ENCODE data around the gene RNF175. TPM values are rescaled to one million over a fixed set of nuclear protein-coding genes. Genes with fewer than 3 reads are reported as not detected.
"Not testable (repeated sequence)": the region's sequence is repeated elsewhere in the genome, so short reads cannot be mapped to it uniquely, and the experiment has no call there.

RNF175 gene
- total RNA-seq, 1 donor from 2014 or later: not detected

DNA sequence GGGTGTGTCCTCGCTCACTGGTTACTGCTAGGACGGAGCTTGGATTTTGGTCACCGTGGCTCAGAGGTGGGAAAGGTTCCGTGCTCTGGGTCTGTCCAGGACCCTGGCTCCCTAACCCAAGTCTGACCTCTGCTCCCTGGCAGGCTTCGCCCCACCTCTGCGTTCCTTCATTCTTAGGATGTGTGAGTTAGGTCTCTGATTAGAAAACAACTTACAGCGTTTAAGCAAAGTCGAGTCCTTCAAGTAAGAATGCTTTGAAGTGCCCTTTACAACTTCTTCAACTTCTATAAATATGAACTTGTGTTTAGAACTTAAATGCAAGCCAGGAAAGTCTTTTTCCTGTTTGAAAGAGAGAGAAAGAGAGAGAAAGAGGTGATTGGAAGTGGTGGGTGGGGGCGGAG lies 74.9 kb downstream of the RNF175 start:
- intact Hi-C loops (cut with micrococcal nuclease): loop anchor here (1.0 to 2.0 kb wide), 2 partner anchors 34 to 66 kb away; no protein-coding TSS in a partner anchor

DNA sequence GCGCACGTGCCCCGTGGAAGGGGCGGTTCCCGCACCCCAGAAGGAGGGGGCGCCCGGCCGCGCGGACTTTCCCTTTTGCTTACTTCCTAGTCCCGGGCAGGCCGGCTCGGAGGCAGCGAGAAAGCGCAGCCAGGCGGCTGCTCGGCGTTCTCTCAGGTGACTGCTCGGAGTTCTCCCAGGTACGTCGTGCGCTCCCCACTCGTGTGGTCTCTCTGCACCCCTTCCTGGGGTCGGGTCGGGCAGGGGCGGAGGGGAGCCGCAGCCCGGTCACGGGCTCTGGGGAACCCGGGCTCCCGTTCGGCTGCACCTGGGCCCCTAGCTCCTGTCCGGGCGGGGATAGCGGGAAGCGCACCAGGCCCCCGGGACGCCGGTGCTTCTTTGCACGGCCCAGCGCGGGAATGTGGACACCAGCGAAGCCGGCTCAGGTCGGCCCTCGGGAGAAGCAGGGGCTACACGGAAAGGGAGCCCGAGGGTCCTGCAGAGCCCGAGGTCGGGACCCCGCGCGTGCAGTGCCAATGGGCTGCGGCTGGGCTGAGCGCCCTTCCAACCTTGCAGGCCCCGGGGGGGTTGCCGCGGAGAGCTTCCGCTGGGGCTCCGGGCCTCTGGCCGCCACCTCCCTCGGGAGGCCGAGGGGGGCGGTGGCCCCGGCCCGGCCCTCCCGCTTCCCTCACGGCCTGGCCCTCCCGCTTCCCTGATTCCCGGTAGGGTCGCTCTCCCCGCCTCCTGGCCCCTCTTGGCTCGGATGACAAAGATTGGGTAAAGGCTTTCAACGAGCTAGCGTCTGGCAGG lies 75.4 kb downstream of the RNF175 start, which contains the start of gene TLR2:
TLR2 (plus strand) TSS at position 99 of the 789 bp plus-strand sequence. CDS start 18,628 bp downstream, outside the sequence.
- intact Hi-C loops (cut with micrococcal nuclease): loop anchor here (1.0 to 2.0 kb wide), 2 partner anchors 33 to 66 kb away; no protein-coding TSS in a partner anchor

DNA sequence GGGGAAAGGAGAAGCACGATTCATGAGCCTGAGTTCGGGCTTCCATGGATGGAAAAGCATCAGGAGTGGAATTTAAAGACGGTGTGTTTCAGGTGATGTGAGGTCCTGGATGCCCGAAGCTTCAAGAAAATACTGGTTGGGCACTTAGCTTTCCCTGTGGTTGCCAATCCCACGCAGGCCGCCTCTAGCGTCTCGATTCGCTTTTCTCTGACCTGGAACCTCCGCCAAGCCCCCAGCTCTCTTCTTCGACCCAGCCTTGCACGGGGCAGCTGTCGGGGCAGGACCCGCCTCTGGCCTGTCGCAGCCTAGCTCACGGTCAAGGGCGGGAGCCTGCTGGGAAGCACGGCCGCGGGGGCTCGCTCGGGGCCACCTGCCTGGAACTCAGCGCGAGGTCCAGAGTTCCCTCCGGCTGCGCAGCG lies 76.1 kb downstream of the RNF175 start:
- intact Hi-C loops (cut with micrococcal nuclease): loop anchor here (1.0 to 2.0 kb wide), 2 partner anchors 32 to 67 kb away; no protein-coding TSS in a partner anchor

DNA sequence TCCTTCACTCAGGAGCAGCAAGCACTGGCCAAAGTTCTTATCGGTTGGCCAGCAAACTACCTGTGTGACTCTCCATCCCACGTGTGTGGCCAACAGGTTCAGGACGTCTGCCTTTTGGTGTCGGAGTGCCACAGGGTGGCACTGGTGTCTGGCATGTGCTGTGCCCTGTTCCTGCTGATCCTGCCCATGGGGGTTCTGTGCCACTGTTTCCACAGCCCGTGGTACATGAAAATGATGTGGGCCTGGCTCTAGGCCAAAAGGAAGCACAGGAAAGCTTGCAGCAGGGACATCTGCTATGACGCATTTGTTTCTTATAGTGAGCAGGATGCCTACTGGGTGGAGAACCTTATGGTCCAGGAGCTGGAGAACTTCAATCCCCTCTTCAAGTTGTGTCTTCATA lies 80.3 kb downstream of the RNF175 start:
- intact Hi-C loops (cut with micrococcal nuclease): no loop called here

DNA sequence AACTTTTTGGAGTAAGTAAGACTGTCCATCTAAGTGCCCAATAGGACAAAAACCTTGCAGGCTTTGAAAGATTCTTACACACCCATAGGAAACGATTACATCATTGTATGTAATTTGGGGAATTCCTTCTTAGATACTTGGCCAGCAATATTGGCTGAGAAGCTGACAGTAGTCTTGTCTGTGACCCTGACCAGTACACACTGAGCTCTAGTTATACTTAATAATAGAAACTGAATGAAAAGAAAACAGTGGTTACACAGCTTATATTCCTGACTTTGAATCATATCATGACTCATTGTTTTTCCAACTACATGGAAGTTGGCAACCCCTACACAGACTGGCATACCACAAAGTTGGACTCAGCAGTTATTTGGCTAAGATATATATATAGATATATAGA lies 82.8 kb downstream of the RNF175 start:
- intact Hi-C loops (cut with micrococcal nuclease): no loop called here

DNA sequence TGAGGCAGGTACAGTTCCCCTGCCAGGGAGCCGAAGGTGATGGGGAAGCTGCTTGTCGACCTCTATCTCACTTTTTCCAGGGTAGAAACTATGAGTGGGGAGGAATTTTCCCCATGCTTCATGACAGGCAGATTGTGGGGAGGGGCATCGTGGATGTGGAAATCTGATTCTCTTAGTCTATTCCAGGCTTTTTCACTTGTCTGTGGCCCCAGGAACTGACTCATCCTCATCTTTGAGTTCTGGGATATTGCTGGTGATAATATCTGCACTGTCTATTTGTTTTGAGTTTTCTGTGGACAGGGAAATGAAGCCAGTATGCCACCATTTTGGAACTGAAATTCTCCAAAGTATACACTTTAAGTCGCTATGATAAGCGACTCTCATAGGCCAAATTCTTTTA lies 83.3 kb downstream of the RNF175 start:
- intact Hi-C loops (cut with micrococcal nuclease): no loop called here

DNA sequence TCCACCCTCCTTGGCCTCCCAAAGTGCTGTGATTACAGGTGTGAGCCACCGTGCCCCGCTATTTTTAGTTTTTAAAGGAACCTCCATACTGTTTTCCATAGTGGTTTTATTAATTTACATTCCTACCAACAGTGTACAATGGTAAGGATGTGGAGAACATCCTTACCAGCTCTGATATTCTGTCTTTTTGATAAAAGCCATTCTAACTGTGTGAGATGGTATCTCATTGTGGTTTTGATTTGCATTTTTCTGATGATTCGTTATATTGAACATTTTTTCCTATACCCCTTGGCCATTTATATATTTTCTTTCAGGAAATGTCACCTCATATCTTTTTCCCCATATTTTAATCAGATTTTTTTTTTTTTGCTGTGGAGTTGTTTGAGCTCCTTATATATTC lies 90.0 kb downstream of the RNF175 start:
- intact Hi-C loops (cut with micrococcal nuclease): no loop called here

DNA sequence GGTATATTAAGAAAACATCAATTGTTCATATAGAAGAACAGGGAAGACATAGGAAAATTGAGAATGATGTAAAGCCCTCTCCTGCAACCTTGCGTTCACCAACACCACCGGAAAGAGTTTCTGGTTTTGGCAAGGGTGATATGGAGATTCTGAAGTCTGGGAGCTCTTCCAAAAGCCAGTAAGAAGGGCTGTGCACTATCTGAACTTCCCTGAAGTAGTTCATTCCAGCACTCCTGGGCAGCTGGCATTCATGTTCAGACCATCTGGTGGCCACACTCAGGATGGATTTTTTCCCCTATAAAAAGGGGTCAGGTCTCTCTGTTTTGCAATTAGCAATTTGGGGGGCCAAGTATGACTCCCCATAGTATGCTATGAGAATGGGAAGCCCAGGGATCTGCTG lies 91.2 kb downstream of the RNF175 start:
- intact Hi-C loops (cut with micrococcal nuclease): no loop called here

DNA sequence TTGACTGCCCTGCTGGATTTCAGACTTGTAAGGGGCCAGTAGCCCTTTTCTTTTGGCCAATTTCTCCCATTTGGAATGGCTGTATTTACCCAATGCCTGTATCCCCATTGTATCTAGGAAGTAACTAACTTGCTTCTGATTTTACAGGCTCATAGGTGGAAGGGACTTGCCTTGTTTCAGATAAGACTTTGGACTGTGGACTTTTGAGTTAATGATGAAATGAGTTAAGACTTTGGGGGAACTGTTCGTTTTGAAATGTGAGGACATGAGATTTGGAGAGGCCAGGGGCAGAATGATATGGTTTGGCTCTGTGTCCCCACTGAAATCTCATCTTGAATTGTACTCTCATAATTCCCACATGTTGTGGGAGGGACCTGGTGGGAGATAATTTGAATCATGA lies 93.3 kb downstream of the RNF175 start:
- intact Hi-C loops (cut with micrococcal nuclease): not testable (repeated sequence)

DNA sequence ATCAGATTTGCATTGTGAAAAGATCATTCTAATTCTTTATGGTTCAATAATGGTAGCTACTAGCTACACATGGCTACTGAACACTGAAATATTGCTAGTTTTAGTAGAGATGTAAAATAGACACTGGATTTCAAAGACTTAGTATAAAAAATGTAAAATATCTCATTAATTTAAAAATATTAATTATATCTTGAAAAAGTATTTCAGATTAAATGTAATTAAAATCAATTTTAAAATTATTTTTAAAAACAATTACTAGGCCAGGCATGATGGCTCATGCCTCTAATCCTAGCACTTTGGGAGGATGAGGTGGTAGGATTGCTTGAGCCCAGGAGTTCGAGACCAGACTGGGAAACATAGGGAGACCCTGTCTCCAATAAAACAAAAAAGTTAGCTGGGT lies 96.2 kb downstream of the RNF175 start:
- intact Hi-C loops (cut with micrococcal nuclease): no loop called here

DNA sequence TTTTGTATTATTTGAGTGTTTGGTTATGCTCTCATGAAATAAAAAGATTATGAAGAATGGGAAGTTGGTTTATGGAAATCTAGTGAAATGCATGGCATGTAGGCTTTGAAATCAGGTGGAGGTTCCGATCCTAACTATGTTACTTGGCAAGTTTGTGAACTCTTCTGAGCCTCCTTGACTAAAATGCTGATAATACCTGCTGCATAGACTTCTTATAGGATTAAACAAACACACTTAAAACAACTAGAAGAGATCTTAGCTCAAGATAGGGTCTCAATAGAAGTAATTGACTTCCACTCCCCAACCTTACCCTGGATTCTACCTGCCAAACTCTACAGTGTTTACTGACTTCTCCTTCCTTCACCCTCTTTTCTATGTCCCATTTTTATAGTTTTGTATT lies 97.9 kb downstream of the RNF175 start:
- intact Hi-C loops (cut with micrococcal nuclease): no loop called here

DNA sequence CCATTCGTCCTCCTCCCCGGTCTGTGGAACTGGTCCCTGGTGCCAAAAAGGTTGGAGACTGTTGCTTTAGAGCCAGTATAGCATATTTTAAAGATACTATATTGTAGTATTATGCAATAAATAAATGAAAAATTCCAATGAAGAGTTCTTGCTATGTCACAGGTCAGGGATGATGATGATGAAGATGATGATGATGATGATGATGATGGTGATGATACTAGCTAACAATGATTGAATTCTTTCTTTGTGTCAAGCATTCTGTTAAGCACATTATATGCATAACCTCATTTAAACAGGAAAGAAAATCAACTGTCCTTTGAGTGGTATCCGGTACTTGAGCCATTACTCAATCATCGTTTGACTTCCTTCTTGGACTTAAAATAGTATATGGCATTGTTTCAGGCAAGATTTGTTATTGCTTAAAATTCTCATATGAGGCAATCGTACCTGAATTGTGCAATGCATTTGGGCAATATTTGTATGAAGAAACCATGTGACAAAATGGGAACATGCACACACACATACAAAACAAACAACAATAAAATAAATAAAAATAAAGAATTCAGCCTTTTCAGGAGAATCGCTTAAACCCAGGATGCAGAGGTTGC lies 98.5 kb downstream of the RNF175 start:
- intact Hi-C loops (cut with micrococcal nuclease): no loop called here

Other genes starting within 250 kb of the RNF175 start
- 3.7 and 4.6 TPM in 2 replicates for gene TLR2, start 75.7 kb downstream of the RNF175 start, total RNA-seq
- gene SFRP2, start 29.1 kb upstream of the RNF175 start, total RNA-seq: not detected in 2 replicates

All from T-helper 1 cell treated with Interleukin-12 subunit alpha and Interleukin-12 subunit beta and Interleukin-4 antibody, amounts not matched to agents 30 ng/mL and 1 ng/mL, for 36 hours (primary cell).